ENCODE data around the gene NAV2. TPM values are rescaled to one million over a fixed set of nuclear protein-coding genes. Genes with fewer than 3 reads are reported as not detected.

The NAV2 gene
- total RNA-seq, 1 experiment from 2014 or later = 2.1 TPM

DNA sequence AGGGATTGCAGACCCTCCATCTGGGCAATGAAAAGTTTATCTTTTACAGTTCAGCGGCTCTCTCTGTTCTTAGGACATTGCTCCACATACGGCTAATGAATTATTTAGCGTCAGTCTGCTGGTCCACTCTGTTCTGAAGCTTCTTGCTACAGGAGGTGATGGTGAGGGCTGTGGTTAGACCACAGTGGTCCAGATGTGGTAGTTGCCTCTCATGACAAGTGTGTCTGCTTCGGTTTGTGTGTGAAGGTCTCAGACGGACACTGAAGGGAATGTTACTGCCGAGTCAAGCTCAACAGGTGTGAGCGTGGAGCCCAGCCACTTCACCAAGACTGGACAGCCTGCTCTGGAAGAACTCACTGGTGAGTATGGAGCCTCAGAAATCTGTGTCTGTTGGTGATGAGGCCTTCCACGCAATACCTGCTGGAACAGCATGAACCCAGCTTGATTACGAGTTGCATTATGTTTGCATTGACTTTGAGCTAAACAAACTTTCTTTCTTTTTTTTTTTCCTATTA, 226.8 kb downstream of the NAV2 start:
- ChIA-PET RAD21 (ENCODE audit: low non-redundant PET in 1 of 2, low total read pairs in 2 of 2, uncharacterized antibody in 2 of 2, unreplicated experiment in 2 of 2) (no interaction called here), POLR2A (no interaction called here), CTCF (interaction anchor here (0.6 to 2.0 kb wide), 3 partner anchors 37 to 193 kb away, joined by 3 to 6 read pairs (median 5); no protein-coding TSS in a partner anchor)
- Histone ChIP-seq H3K9me2 (ENCODE audit: insufficient read depth) (no peaks in the 10 kb centered on the region), H4K20me1 (ENCODE audit: insufficient read depth) (no peaks in the 10 kb centered on the region), H3K36me3 (ENCODE audit: control insufficient read depth in 1 of 2, insufficient read depth in 2 of 2, low read length in 2 of 2) (no peaks in the 10 kb centered on the region), H3K4me2 (ENCODE audit: low read length) (no peak overlapping the region), H3K79me2 (ENCODE audit: insufficient read depth, low read length) (no peaks in the 10 kb centered on the region), H3K4me1 (ENCODE audit: control insufficient read depth in 1 of 2, insufficient read depth in 2 of 2, low read length in 2 of 2) (no peaks in the 10 kb centered on the region), H3K27ac (ENCODE audit: low read depth, low read length) (no peak overlapping the region), H2AFZ (ENCODE audit: low read depth, low read length, poor library complexity, severe bottlenecking) (no peak overlapping the region), H3K4me3 (replicated peaks in 1 of 2; ENCODE audit: low read depth in 1 of 2, low read length in 2 of 2) (no peak overlapping the region), H3K9me3 (ENCODE audit: control insufficient read depth in 1 of 2, insufficient read depth in 1 of 2, low read depth in 1 of 2, low read length in 2 of 2) (no peaks in the 10 kb centered on the region), H3K9ac (ENCODE audit: low read length) (no peak overlapping the region), H3K27me3 (ENCODE audit: insufficient read depth, low read length) (no peaks in the 10 kb centered on the region)
- DNase-seq (ENCODE audit: low read depth, low spot score) (no peak), ATAC-seq (no peak)
- TF ChIP-seq, protein P1, sequence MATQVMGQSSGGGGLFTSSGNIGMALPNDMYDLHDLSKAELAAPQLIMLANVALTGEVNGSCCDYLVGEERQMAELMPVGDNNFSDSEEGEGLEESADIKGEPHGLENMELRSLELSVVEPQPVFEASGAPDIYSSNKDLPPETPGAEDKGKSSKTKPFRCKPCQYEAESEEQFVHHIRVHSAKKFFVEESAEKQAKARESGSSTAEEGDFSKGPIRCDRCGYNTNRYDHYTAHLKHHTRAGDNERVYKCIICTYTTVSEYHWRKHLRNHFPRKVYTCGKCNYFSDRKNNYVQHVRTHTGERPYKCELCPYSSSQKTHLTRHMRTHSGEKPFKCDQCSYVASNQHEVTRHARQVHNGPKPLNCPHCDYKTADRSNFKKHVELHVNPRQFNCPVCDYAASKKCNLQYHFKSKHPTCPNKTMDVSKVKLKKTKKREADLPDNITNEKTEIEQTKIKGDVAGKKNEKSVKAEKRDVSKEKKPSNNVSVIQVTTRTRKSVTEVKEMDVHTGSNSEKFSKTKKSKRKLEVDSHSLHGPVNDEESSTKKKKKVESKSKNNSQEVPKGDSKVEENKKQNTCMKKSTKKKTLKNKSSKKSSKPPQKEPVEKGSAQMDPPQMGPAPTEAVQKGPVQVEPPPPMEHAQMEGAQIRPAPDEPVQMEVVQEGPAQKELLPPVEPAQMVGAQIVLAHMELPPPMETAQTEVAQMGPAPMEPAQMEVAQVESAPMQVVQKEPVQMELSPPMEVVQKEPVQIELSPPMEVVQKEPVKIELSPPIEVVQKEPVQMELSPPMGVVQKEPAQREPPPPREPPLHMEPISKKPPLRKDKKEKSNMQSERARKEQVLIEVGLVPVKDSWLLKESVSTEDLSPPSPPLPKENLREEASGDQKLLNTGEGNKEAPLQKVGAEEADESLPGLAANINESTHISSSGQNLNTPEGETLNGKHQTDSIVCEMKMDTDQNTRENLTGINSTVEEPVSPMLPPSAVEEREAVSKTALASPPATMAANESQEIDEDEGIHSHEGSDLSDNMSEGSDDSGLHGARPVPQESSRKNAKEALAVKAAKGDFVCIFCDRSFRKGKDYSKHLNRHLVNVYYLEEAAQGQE (IDR thresholded peaks at IDR 0.05; ENCODE audit: low read depth) = no peak
- no peak for TF ChIP-seq JUND (IDR thresholded peaks at IDR 0.05)
- no peak for TF ChIP-seq RAD21 (IDR thresholded peaks at IDR 0.05; ENCODE audit: low read depth)
- no peak for TF ChIP-seq EZH2 (IDR thresholded peaks at IDR 0.05)
- TF ChIP-seq, protein P2, sequence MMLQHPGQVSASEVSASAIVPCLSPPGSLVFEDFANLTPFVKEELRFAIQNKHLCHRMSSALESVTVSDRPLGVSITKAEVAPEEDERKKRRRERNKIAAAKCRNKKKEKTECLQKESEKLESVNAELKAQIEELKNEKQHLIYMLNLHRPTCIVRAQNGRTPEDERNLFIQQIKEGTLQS (IDR thresholded peaks at IDR 0.05) = no peak
- no peak for TF ChIP-seq CBX3 (IDR thresholded peaks at IDR 0.05; ENCODE audit: low read depth)
- TF ChIP-seq ELF1 (IDR thresholded peaks at IDR 0.05; ENCODE audit: borderline replicate concordance, low read depth) = no peak
- no peak for TF ChIP-seq POLR2AphosphoS5 (IDR thresholded peaks at IDR 0.05; ENCODE audit: low read depth, low read length)
- no peak for TF ChIP-seq TCF7L2 (IDR thresholded peaks at IDR 0.05; ENCODE audit: borderline replicate concordance, extremely low read depth, insufficient read depth, insufficient read length)
- TF ChIP-seq, protein P3, sequence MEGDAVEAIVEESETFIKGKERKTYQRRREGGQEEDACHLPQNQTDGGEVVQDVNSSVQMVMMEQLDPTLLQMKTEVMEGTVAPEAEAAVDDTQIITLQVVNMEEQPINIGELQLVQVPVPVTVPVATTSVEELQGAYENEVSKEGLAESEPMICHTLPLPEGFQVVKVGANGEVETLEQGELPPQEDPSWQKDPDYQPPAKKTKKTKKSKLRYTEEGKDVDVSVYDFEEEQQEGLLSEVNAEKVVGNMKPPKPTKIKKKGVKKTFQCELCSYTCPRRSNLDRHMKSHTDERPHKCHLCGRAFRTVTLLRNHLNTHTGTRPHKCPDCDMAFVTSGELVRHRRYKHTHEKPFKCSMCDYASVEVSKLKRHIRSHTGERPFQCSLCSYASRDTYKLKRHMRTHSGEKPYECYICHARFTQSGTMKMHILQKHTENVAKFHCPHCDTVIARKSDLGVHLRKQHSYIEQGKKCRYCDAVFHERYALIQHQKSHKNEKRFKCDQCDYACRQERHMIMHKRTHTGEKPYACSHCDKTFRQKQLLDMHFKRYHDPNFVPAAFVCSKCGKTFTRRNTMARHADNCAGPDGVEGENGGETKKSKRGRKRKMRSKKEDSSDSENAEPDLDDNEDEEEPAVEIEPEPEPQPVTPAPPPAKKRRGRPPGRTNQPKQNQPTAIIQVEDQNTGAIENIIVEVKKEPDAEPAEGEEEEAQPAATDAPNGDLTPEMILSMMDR (IDR thresholded peaks at IDR 0.05 in 2 of 3, conservative IDR thresholded peaks at IDR 0.05 in 1 of 3; ENCODE audit: borderline replicate concordance in 1 of 3, insufficient read depth in 1 of 3, low read depth in 2 of 3, low read length in 2 of 3) = no peak
- TF ChIP-seq EZH2phosphoT487 (IDR thresholded peaks at IDR 0.05; ENCODE audit: borderline replicate concordance) = no peak
- no peak for TF ChIP-seq YY1 (IDR thresholded peaks at IDR 0.05; ENCODE audit: extremely low read depth, insufficient replicate concordance, low read depth, low read length)
- no peak for TF ChIP-seq SIN3A (IDR thresholded peaks at IDR 0.05; ENCODE audit: low read depth)
- TF ChIP-seq POLR2A (IDR thresholded peaks at IDR 0.05; ENCODE audit: borderline replicate concordance, extremely low read depth, insufficient read depth, insufficient read length) = no peak
- no peak for TF ChIP-seq ZFX (IDR thresholded peaks at IDR 0.05)
- TF ChIP-seq ZNF274 (IDR thresholded peaks at IDR 0.05; ENCODE audit: low read depth, low read length) = no peak
- no peak for TF ChIP-seq SP1 (IDR thresholded peaks at IDR 0.05; ENCODE audit: low read depth)
- TF ChIP-seq SRF (IDR thresholded peaks at IDR 0.05; ENCODE audit: low read depth) = no peak
- no peak for TF ChIP-seq EGR1 (IDR thresholded peaks at IDR 0.05; ENCODE audit: low read depth)
- TF ChIP-seq, protein P4, sequence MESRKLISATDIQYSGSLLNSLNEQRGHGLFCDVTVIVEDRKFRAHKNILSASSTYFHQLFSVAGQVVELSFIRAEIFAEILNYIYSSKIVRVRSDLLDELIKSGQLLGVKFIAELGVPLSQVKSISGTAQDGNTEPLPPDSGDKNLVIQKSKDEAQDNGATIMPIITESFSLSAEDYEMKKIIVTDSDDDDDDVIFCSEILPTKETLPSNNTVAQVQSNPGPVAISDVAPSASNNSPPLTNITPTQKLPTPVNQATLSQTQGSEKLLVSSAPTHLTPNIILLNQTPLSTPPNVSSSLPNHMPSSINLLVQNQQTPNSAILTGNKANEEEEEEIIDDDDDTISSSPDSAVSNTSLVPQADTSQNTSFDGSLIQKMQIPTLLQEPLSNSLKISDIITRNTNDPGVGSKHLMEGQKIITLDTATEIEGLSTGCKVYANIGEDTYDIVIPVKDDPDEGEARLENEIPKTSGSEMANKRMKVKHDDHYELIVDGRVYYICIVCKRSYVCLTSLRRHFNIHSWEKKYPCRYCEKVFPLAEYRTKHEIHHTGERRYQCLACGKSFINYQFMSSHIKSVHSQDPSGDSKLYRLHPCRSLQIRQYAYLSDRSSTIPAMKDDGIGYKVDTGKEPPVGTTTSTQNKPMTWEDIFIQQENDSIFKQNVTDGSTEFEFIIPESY (IDR thresholded peaks at IDR 0.05; ENCODE audit: extremely low read depth, insufficient replicate concordance, low read length) = no peak
- intact Hi-C loops (cut with micrococcal nuclease) = loop anchor here (2.0 to 5.0 kb wide), 2 partner anchors 173 to 189 kb away; no protein-coding TSS in a partner anchor
- no TSS peak for BruUV-seq (replicated peaks)

Measured in HCT116 (cell line).